ENCODE data around the gene NTSR2.

Gene NTSR2

GRCh38 chr2:11669454-11670291 is at the start of gene NTSR2:
Gene NTSR2 (minus strand): TSS chr2:11670195. CDS start chr2:11670129, 66 bp downstream.
- Mint-ChIP-seq H3K4me1 (peaks cover 7% of the 10 kb centered on the region), H3K27ac (no peak within 1 kb of the TSS), H3K9me3 (peaks cover 0 to 4% of the 10 kb centered on the region in 2 donors), H3K4me3 (no peak within 1 kb of the TSS), H3K27me3 (peaks cover 68% of the 10 kb centered on the region)
- peak; percentile 35 to 38 for DNase-seq
- peak; percentile 82 for ATAC-seq

- no peak for DNase-seq
- Mint-ChIP-seq H3K27ac (no peak overlapping the region), H3K27me3 (peaks cover 16% of the 10 kb centered on the region), H3K4me3 (peak overlapping the region; percentile 45 to 61), H3K9me3 (no peaks in the 10 kb centered on the region), H3K4me1 (peaks cover 6% of the 10 kb centered on the region)
- ATAC-seq, result peak; percentile 66
Observed at GRCh38 chr2:11719230-11719977, 49.4 kb upstream of the NTSR2 start.

GRCh38 chr2:11718606-11719005 is 48.6 kb upstream of the NTSR2 start:
- Mint-ChIP-seq H3K9me3 (no peaks in the 10 kb centered on the region), H3K27ac (no peak overlapping the region), H3K4me1 (peaks cover 6% of the 10 kb centered on the region), H3K4me3 (no peak overlapping the region), H3K27me3 (peaks cover 16% of the 10 kb centered on the region)
- no peak for ATAC-seq
- DNase-seq, result no peak

- Mint-ChIP-seq H3K27me3 (peaks cover 9% of the 10 kb centered on the region), H3K9me3 (no peaks in the 10 kb centered on the region), H3K4me1 (peaks cover 6% of the 10 kb centered on the region), H3K4me3 (no peak overlapping the region), H3K27ac (no peak overlapping the region)
- DNase-seq (no peak), ATAC-seq (no peak)
Observed at GRCh38 chr2:11717623-11718022, 47.6 kb upstream of the NTSR2 start.

- H3K27me3 Mint-ChIP-seq, result peaks cover 6% of the 10 kb centered on the region
- H3K27ac Mint-ChIP-seq, result no peak overlapping the region
Observed at GRCh38 chr2:11716689-11717321, 46.8 kb upstream of the NTSR2 start.

GRCh38 chr2:11715987-11716652 is 46.1 kb upstream of the NTSR2 start:
- Mint-ChIP-seq H3K27me3 (peaks cover 6% of the 10 kb centered on the region), H3K4me1 (peaks cover 6% of the 10 kb centered on the region), H3K27ac (no peak overlapping the region), H3K9me3 (no peaks in the 10 kb centered on the region), H3K4me3 (no peak overlapping the region)
- no peak for DNase-seq
- ATAC-seq, result no peak

More at GRCh38 chr2:11716689-11717321, 46.8 kb upstream of the NTSR2 start:
- H3K4me1 Mint-ChIP-seq, result peaks cover 6% of the 10 kb centered on the region
- ATAC-seq (no peak), DNase-seq (no peak)
- H3K9me3 Mint-ChIP-seq, result no peaks in the 10 kb centered on the region
- H3K4me3 Mint-ChIP-seq, result no peak overlapping the region

GRCh38 chr2:11713815-11714214 is 43.8 kb upstream of the NTSR2 start:
- ATAC-seq, result no peak
- H3K27ac Mint-ChIP-seq, result no peak overlapping the region
- peaks cover 6% of the 10 kb centered on the region for H3K27me3 Mint-ChIP-seq
- no peaks in the 10 kb centered on the region for H3K9me3 Mint-ChIP-seq
- H3K4me1 Mint-ChIP-seq, result no peaks in the 10 kb centered on the region
- no peak for DNase-seq
- no peak overlapping the region for H3K4me3 Mint-ChIP-seq

GRCh38 chr2:11712866-11713265 is 42.9 kb upstream of the NTSR2 start:
- Mint-ChIP-seq H3K27ac (no peak overlapping the region), H3K4me3 (no peak overlapping the region), H3K9me3 (no peaks in the 10 kb centered on the region), H3K4me1 (no peaks in the 10 kb centered on the region), H3K27me3 (peaks cover 6% of the 10 kb centered on the region)
- no peak for ATAC-seq
- DNase-seq, result no peak

GRCh38 chr2:11711751-11712150 is 41.8 kb upstream of the NTSR2 start:
- Mint-ChIP-seq H3K27ac (no peak overlapping the region), H3K4me3 (no peak overlapping the region), H3K27me3 (peaks cover 13% of the 10 kb centered on the region), H3K4me1 (no peaks in the 10 kb centered on the region), H3K9me3 (no peaks in the 10 kb centered on the region)
- ATAC-seq, result no peak
- DNase-seq, result no peak

GRCh38 chr2:11711354-11711716 is 41.3 kb upstream of the NTSR2 start:
- Mint-ChIP-seq H3K9me3 (no peaks in the 10 kb centered on the region), H3K27ac (no peak overlapping the region), H3K4me1 (no peaks in the 10 kb centered on the region)

GRCh38 chr2:11710632-11711353 is 40.8 kb upstream of the NTSR2 start:
- no peaks in the 10 kb centered on the region for H3K9me3 Mint-ChIP-seq
- H3K27me3 Mint-ChIP-seq, result peaks cover 12% of the 10 kb centered on the region
- H3K4me3 Mint-ChIP-seq, result no peak overlapping the region
- H3K4me1 Mint-ChIP-seq, result no peaks in the 10 kb centered on the region
- ATAC-seq (no peak), DNase-seq (no peak)
- no peak overlapping the region for H3K27ac Mint-ChIP-seq

More at GRCh38 chr2:11711354-11711716, 41.3 kb upstream of the NTSR2 start:
- no peak overlapping the region for H3K4me3 Mint-ChIP-seq
- peaks cover 13% of the 10 kb centered on the region for H3K27me3 Mint-ChIP-seq
- ATAC-seq (no peak), DNase-seq (no peak)

- ATAC-seq (no peak), DNase-seq (no peak)
- no peaks in the 10 kb centered on the region for H3K9me3 Mint-ChIP-seq
- peaks cover 5% of the 10 kb centered on the region for H3K4me1 Mint-ChIP-seq
- H3K27me3 Mint-ChIP-seq, result peaks cover 7% of the 10 kb centered on the region
- no peak overlapping the region for H3K27ac Mint-ChIP-seq
- H3K4me3 Mint-ChIP-seq, result no peak overlapping the region
Observed at GRCh38 chr2:11710210-11710609, 40.2 kb upstream of the NTSR2 start.

- H3K4me1 Mint-ChIP-seq, result peaks cover 6% of the 10 kb centered on the region
- ATAC-seq (no peak), DNase-seq (no peak)
- H3K27me3 Mint-ChIP-seq, result peaks cover 7% of the 10 kb centered on the region
- no peak overlapping the region for H3K27ac Mint-ChIP-seq
- H3K4me3 Mint-ChIP-seq, result no peak overlapping the region
- H3K9me3 Mint-ChIP-seq, result no peaks in the 10 kb centered on the region
Observed at GRCh38 chr2:11709293-11709692, 39.3 kb upstream of the NTSR2 start.

GRCh38 chr2:11708106-11708505 is 38.1 kb upstream of the NTSR2 start:
- no peak overlapping the region for H3K4me3 Mint-ChIP-seq
- no peak overlapping the region for H3K27ac Mint-ChIP-seq
- DNase-seq (no peak), ATAC-seq (no peak)
- peaks cover 6% of the 10 kb centered on the region for H3K4me1 Mint-ChIP-seq
- peaks cover 7% of the 10 kb centered on the region for H3K27me3 Mint-ChIP-seq
- H3K9me3 Mint-ChIP-seq, result no peaks in the 10 kb centered on the region

GRCh38 chr2:11705711-11706110 is 35.7 kb upstream of the NTSR2 start:
- ATAC-seq (no peak), DNase-seq (no peak)
- Mint-ChIP-seq H3K27me3 (peaks cover 7% of the 10 kb centered on the region), H3K9me3 (no peaks in the 10 kb centered on the region), H3K4me1 (peaks cover 6% of the 10 kb centered on the region), H3K4me3 (no peak overlapping the region), H3K27ac (no peak overlapping the region)
